ENCODE measurements around the gene FAM234A. TPM values are rescaled to one million over a fixed set of nuclear protein-coding genes. Genes with fewer than 3 reads are reported as not detected.

Gene FAM234A
- total and polyA plus RNA-seq, 2 donors (not counting 3 experiments of a cell fraction or from before 2014, with no cell fraction given): 70.4 to 89.4 TPM

- ChIA-PET CTCF (interaction anchor here (1.7 kb wide), 1 partner anchor 48 kb away, joined by 3 read pairs; no protein-coding TSS in a partner anchor), POLR2A (no interaction called here)
- no peaks in the 10 kb centered on the region for H3K79me2 ChIP-seq (ENCODE audit: control insufficient read depth, insufficient read depth, low read length)
- no peaks in the 10 kb centered on the region for H3K27me3 ChIP-seq (ENCODE audit: control insufficient read depth in 2 of 2, insufficient read depth in 2 of 2, low read length in 2 of 2)
- H3K27ac ChIP-seq (ENCODE audit: insufficient read depth, low read depth, low read length): no peak overlapping the region
- H3K4me3 ChIP-seq (replicated peaks in 1 of 3; ENCODE audit: insufficient read depth in 1 of 3, low read depth in 1 of 3, low read length in 3 of 3): no peak overlapping the region
- dilution Hi-C loops (cut with MboI; ENCODE audit: extremely low pct_ligation_motif_present, low sequenced_read_pairs) (no loop called here), intact Hi-C loops (cut with micrococcal nuclease) (no loop called here)
- H3K4me2 ChIP-seq (ENCODE audit: insufficient read depth, low read length): no peak overlapping the region
- no peaks in the 10 kb centered on the region for H3K9me3 ChIP-seq (replicated peaks; ENCODE audit: control insufficient read depth, insufficient read depth, low read length)
- BruUV-seq (replicated peaks): no TSS peak
- no peaks in the 10 kb centered on the region for H3K9me1 ChIP-seq (replicated peaks; ENCODE audit: control insufficient read depth, extremely low read depth, insufficient read depth, low read length)
- TF ChIP-seq FOS (IDR thresholded peaks at IDR 0.05; ENCODE audit: borderline replicate concordance, insufficient read depth, low read length) (no peak), MYC (IDR thresholded peaks at IDR 0.05; ENCODE audit: low read depth, low read length) (no peak), GATA2 (IDR thresholded peaks at IDR 0.05; ENCODE audit: insufficient read depth, insufficient read length, low read depth, low read length) (no peak), MAX (IDR thresholded peaks at IDR 0.05; ENCODE audit: insufficient read depth, insufficient read length) (no peak), CTCF (IDR thresholded peaks at IDR 0.05; ENCODE audit: extremely low read depth in 1 of 2, insufficient read depth in 1 of 2, low read depth in 1 of 2, low read length in 2 of 2) (no peak), JUN (IDR thresholded peaks at IDR 0.05; ENCODE audit: borderline replicate concordance, insufficient read depth, insufficient read length, low read depth) (no peak), EZH2 (IDR thresholded peaks at IDR 0.05; ENCODE audit: borderline replicate concordance, low read depth, low read length, severe bottlenecking) (no peak), POLR2AphosphoS5 (IDR thresholded peaks at IDR 0.05; ENCODE audit: insufficient read depth, low read depth, low read length) (no peak), POLR2A (IDR thresholded peaks at IDR 0.05; ENCODE audit: low read depth, low read length) (no peak)
- DNase-seq (ENCODE audit: low read depth, low spot score): no peak
- H4K20me1 ChIP-seq (replicated peaks; ENCODE audit: control insufficient read depth, extremely low read depth, insufficient read depth, low read length): no peaks in the 10 kb centered on the region
- no peak overlapping the region for H3K9ac ChIP-seq (replicated peaks; ENCODE audit: extremely low read depth, insufficient read depth, low read length)
- peaks cover 0 to 21% of the 10 kb centered on the region in 2 experiments for H3K36me3 ChIP-seq (ENCODE audit: control insufficient read depth in 2 of 2, extremely low read depth in 1 of 2, insufficient read depth in 2 of 2, low read length in 2 of 2)
- no peak overlapping the region for H2AFZ ChIP-seq (ENCODE audit: low read depth, low read length)
- FAIRE-seq: no peak
- H3K4me1 ChIP-seq (ENCODE audit: control insufficient read depth, extremely low read depth, insufficient read depth, low read length): no peaks in the 10 kb centered on the region
Measured at GRCh38 chr16:301235-301634, 66.6 kb downstream of the FAM234A start.

All from endothelial cell of umbilical vein (primary cell).